Adipose tissue (tissue), 3 donors: ENCODE results near the gene VDAC1. TPM values are rescaled to one million over a fixed set of nuclear protein-coding genes. Genes with fewer than 3 reads are reported as not detected.

Experiments used
- polyA plus RNA-seq, 3 donors: library from polyadenylated mRNA; stranded (reverse); fragments of 200-250 nt; gene quantifications; one replicate each; pipeline ENCODE4 v1.2.3, GENCODE V29; 2013
- donor health status: healthy with polysubstance abuse.
- donor health status: Bipolar disorder and iron deficiency.
- donor health status: healthy.

Gene VDAC1
- polyA plus RNA-seq, 3 donors: 69.3 to 134 (median 121) TPM

Other genes starting within 250 kb of the VDAC1 start
- gene C5orf15, start 36.4 kb downstream of the VDAC1 start, polyA plus RNA-seq: 10 to 100 TPM; 17.0 to 29.5 (median 17.7) TPM
- 1 to 10 TPM; 1.7 to 4.7 (median 4.1) TPM for gene TCF7, start 109.7 kb upstream of the VDAC1 start, polyA plus RNA-seq
- 100 to 1,000 TPM; 234 to 627 (median 537) TPM for gene SKP1, start 172.0 kb upstream of the VDAC1 start, polyA plus RNA-seq
- gene PPP2CA, start 221.1 kb upstream of the VDAC1 start, polyA plus RNA-seq: 10 to 100 TPM; 33.2 to 95.5 (median 35.4) TPM